ENCODE data around the gene STRN.

STRN gene

DNA sequence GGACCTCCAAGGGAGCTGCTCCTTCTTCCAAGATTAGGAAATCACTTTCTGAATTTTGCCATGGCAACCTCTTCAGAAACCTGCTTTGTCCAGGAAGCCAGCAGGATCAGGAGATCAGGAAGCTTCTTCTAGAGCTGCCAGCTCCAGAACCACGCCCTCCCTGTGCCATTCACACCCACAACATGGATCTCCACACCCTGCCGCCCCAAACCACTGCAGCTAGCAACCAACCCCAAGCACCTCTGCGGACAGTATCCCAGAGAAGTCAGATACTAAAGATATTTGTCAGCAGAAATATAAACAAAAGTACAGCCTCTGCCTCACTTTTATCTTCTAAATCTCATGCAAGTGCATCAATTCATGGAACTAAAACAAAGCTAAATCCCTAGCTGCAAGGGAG is 163.4 kb downstream of the STRN start:
- TF ChIP-seq SPI1 (IDR thresholded peaks at IDR 0.05; ENCODE audit: borderline replicate concordance, low read depth) = no peak
- TF ChIP-seq, protein P1, sequence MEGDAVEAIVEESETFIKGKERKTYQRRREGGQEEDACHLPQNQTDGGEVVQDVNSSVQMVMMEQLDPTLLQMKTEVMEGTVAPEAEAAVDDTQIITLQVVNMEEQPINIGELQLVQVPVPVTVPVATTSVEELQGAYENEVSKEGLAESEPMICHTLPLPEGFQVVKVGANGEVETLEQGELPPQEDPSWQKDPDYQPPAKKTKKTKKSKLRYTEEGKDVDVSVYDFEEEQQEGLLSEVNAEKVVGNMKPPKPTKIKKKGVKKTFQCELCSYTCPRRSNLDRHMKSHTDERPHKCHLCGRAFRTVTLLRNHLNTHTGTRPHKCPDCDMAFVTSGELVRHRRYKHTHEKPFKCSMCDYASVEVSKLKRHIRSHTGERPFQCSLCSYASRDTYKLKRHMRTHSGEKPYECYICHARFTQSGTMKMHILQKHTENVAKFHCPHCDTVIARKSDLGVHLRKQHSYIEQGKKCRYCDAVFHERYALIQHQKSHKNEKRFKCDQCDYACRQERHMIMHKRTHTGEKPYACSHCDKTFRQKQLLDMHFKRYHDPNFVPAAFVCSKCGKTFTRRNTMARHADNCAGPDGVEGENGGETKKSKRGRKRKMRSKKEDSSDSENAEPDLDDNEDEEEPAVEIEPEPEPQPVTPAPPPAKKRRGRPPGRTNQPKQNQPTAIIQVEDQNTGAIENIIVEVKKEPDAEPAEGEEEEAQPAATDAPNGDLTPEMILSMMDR (IDR thresholded peaks at IDR 0.05; ENCODE audit: insufficient read depth, low read length) = no peak
- TF ChIP-seq, protein P2, sequence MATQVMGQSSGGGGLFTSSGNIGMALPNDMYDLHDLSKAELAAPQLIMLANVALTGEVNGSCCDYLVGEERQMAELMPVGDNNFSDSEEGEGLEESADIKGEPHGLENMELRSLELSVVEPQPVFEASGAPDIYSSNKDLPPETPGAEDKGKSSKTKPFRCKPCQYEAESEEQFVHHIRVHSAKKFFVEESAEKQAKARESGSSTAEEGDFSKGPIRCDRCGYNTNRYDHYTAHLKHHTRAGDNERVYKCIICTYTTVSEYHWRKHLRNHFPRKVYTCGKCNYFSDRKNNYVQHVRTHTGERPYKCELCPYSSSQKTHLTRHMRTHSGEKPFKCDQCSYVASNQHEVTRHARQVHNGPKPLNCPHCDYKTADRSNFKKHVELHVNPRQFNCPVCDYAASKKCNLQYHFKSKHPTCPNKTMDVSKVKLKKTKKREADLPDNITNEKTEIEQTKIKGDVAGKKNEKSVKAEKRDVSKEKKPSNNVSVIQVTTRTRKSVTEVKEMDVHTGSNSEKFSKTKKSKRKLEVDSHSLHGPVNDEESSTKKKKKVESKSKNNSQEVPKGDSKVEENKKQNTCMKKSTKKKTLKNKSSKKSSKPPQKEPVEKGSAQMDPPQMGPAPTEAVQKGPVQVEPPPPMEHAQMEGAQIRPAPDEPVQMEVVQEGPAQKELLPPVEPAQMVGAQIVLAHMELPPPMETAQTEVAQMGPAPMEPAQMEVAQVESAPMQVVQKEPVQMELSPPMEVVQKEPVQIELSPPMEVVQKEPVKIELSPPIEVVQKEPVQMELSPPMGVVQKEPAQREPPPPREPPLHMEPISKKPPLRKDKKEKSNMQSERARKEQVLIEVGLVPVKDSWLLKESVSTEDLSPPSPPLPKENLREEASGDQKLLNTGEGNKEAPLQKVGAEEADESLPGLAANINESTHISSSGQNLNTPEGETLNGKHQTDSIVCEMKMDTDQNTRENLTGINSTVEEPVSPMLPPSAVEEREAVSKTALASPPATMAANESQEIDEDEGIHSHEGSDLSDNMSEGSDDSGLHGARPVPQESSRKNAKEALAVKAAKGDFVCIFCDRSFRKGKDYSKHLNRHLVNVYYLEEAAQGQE (IDR thresholded peaks at IDR 0.05; ENCODE audit: insufficient replicate concordance, low read depth) = no peak
- TF ChIP-seq GABPA (IDR thresholded peaks at IDR 0.05; ENCODE audit: low read depth) = no peak
- TF ChIP-seq POLR2AphosphoS5 (IDR thresholded peaks at IDR 0.05; ENCODE audit: low read depth) = no peak
- no peak for DNase-seq (ENCODE audit: low read depth in 1 of 2, low spot score in 1 of 2)

DNA sequence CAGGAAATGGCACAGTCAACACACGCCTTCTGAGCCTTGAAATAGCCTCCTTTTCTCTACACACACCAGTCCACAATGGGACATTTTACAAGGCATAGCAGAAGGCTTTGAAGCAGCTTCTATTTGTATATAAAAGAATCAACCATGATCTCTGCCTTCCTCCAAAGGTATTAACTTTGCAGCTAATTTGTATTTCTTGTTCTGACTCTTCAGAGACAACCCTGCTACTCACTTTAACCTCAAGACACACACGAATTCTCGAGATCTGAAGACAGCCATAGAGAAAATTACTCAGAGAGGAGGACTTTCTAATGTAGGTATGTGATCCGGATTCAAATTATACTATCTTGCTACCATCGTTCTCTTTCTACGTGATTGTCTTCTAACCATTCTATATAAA is 165.2 kb downstream of the STRN start:
- Histone ChIP-seq H3K27ac (replicated peaks) (no peak overlapping the region), H3K4me3 (replicated peaks; ENCODE audit: insufficient read depth, low read length) (no peak overlapping the region), H3K27me3 (ENCODE audit: insufficient read depth, poor library complexity, severe bottlenecking) (no peaks in the 10 kb centered on the region)
- TF ChIP-seq, protein P1 (IDR thresholded peaks at IDR 0.05; ENCODE audit: insufficient read depth, low read length) = no peak
- no peak for TF ChIP-seq SPI1 (IDR thresholded peaks at IDR 0.05; ENCODE audit: borderline replicate concordance, low read depth)
- no peak for TF ChIP-seq POLR2AphosphoS5 (IDR thresholded peaks at IDR 0.05; ENCODE audit: low read depth)
- TF ChIP-seq, protein P2 (IDR thresholded peaks at IDR 0.05; ENCODE audit: insufficient replicate concordance, low read depth) = no peak
- TF ChIP-seq GABPA (IDR thresholded peaks at IDR 0.05; ENCODE audit: low read depth) = no peak
- DNase-seq (ENCODE audit: low read depth in 1 of 2, low spot score in 1 of 2) = no peak

More for the DNA sequence above, 163.4 kb downstream of the STRN start:
- H3K4me3 ChIP-seq (replicated peaks; ENCODE audit: insufficient read depth, low read length) = no peak overlapping the region
- no peak overlapping the region for H3K27ac ChIP-seq (replicated peaks)
- H3K27me3 ChIP-seq (ENCODE audit: insufficient read depth, poor library complexity, severe bottlenecking) = no peaks in the 10 kb centered on the region

DNA sequence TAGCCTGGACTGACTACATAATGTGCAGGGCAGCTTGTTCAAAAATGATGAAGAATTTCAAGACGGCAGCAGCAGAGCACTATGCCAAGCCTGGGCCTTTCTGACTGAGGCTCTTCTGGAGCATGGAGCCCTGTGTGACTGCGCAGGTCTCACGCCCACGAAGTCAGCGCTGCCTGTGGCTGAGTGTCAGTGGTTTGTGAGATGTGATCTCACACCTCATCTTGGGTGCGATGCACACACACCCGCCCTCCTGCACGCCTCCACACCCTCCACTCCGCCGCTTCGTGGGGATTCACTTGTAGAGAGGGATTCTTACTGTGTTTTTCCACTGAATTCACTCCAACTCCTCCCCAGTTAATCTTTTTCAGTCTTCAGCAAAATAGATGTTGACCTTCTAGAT is 166.0 kb downstream of the STRN start:
- DNase-seq (ENCODE audit: low read depth in 1 of 2, low spot score in 1 of 2) = no peak
- TF ChIP-seq, protein P2 (IDR thresholded peaks at IDR 0.05; ENCODE audit: insufficient replicate concordance, low read depth) = no peak
- Histone ChIP-seq H3K4me3 (replicated peaks; ENCODE audit: insufficient read depth, low read length) (no peak overlapping the region), H3K27me3 (ENCODE audit: insufficient read depth, poor library complexity, severe bottlenecking) (no peaks in the 10 kb centered on the region), H3K27ac (replicated peaks) (no peak overlapping the region)

DNA sequence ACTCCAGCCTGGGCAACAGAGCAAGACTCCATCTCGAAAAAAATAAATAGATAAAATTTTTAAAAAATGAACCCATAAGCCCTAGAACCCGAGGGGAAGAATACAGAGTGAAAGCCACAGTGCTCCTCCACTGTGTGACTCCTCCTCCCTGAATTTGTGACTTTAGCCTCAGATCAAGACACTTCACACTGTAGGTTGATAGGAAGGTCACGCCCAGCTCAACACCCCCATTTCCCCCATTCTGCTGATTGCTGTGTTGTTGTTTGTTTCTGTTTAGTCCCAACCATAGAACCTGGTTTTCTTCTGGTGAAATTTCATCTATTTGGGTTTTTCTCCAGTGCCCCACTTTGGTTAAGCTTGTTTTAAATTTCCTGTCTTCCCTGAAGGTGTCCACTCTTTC is 167.6 kb downstream of the STRN start:
- H3K27me3 ChIP-seq (ENCODE audit: insufficient read depth, poor library complexity, severe bottlenecking) = no peaks in the 10 kb centered on the region
- no peak overlapping the region for H3K27ac ChIP-seq (replicated peaks)
- TF ChIP-seq, protein P2 (IDR thresholded peaks at IDR 0.05; ENCODE audit: insufficient replicate concordance, low read depth) = no peak
- TF ChIP-seq, protein P1 (IDR thresholded peaks at IDR 0.05; ENCODE audit: insufficient read depth, low read length) = no peak
- TF ChIP-seq GABPA (IDR thresholded peaks at IDR 0.05; ENCODE audit: low read depth) (no peak), SPI1 (IDR thresholded peaks at IDR 0.05; ENCODE audit: borderline replicate concordance, low read depth) (no peak), POLR2AphosphoS5 (IDR thresholded peaks at IDR 0.05; ENCODE audit: low read depth) (no peak)
- no peak overlapping the region for H3K4me3 ChIP-seq (replicated peaks; ENCODE audit: insufficient read depth, low read length)
- no peak for DNase-seq (ENCODE audit: low read depth in 1 of 2, low spot score in 1 of 2)

Measured in HL-60 (cell line).